A673 (cell line): ENCODE results near the gene MED13.

ENCODE experiments used
- EZH2 ChIP-seq: fragments of 200-600 bp; sonication (generic); IDR thresholded peaks from 2 replicates; pipeline ENCODE4 v1.6.1; 2017; ENCODE audit warnings: borderline replicate concordance, low read depth, mild to moderate bottlenecking, mixed read lengths, antibody characterized with exemption, low read length; ENCODE audit not compliant: poor library complexity, severe bottlenecking
- TF ChIP-seq, protein P1 (sequence below): fragments of 300-800, 200-600 bp; sonication (generic); conservative IDR thresholded peaks from 2 replicates; pipeline ENCODE4 v1.5.1; 2017; ENCODE audit warnings: low read depth, mild to moderate bottlenecking, antibody characterized with exemption, low read length, moderate library complexity, mixed read lengths

GRCh38 chr17:61926826-61927207 lies 138.3 kb downstream of the MED13 start:
- TF ChIP-seq, protein P1, sequence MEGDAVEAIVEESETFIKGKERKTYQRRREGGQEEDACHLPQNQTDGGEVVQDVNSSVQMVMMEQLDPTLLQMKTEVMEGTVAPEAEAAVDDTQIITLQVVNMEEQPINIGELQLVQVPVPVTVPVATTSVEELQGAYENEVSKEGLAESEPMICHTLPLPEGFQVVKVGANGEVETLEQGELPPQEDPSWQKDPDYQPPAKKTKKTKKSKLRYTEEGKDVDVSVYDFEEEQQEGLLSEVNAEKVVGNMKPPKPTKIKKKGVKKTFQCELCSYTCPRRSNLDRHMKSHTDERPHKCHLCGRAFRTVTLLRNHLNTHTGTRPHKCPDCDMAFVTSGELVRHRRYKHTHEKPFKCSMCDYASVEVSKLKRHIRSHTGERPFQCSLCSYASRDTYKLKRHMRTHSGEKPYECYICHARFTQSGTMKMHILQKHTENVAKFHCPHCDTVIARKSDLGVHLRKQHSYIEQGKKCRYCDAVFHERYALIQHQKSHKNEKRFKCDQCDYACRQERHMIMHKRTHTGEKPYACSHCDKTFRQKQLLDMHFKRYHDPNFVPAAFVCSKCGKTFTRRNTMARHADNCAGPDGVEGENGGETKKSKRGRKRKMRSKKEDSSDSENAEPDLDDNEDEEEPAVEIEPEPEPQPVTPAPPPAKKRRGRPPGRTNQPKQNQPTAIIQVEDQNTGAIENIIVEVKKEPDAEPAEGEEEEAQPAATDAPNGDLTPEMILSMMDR, result no peak
- TF ChIP-seq EZH2, result no peak
